HepG2 (cell line): ENCODE measurements around the gene MYADML2. TPM values are rescaled to one million over a fixed set of nuclear protein-coding genes. Genes with fewer than 3 reads are reported as not detected.
A peak's percentile ranks its signal among the peaks of the same experiment; 100 is the strongest.

Source experiments
- HINFP ChIP-seq: sonication (generic); formaldehyde crosslinking; IDR thresholded peaks from 2 replicates; pipeline ENCODE4 v1.4.0; 2020; ENCODE audit warnings: low read depth, mild to moderate bottlenecking, missing genetic modification reagents
- IRX3 ChIP-seq: sonication (generic); formaldehyde crosslinking; IDR thresholded peaks from 2 replicates; pipeline ENCODE4 v1.8.1; 2023; ENCODE audit warnings: mild to moderate bottlenecking, low read depth, missing genetic modification reagents, borderline replicate concordance
- MLLT10 ChIP-seq: sonication (generic); formaldehyde crosslinking; IDR thresholded peaks from 2 replicates; pipeline ENCODE4 v1.4.0; 2020; ENCODE audit warnings: missing genetic modification reagents
- PRMT3 ChIP-seq: sonication (generic); formaldehyde crosslinking; IDR thresholded peaks from 2 replicates; pipeline ENCODE4 v1.8.1; 2022; ENCODE audit warnings: low read depth, mild to moderate bottlenecking, moderate library complexity, missing genetic modification reagents, borderline replicate concordance
- REPIN1 ChIP-seq: sonication (generic); formaldehyde crosslinking; IDR thresholded peaks from 2 replicates; pipeline ENCODE4 v1.8.0; 2022; ENCODE audit warnings: missing genetic modification reagents, low read depth, mild to moderate bottlenecking, borderline replicate concordance
- RERE ChIP-seq: IDR thresholded peaks from 2 replicates; pipeline ENCODE4 v1.6.1; 2016; ENCODE audit warnings: low read depth, missing genetic modification reagents, missing compliant biosample characterization
- SETDB1 ChIP-seq: sonication (generic); formaldehyde crosslinking; IDR thresholded peaks from 2 replicates; pipeline ENCODE4 v1.5.1; 2020; ENCODE audit warnings: missing genetic modification reagents, mild to moderate bottlenecking, borderline replicate concordance
- TEAD3 ChIP-seq: optimal IDR thresholded peaks from 2 replicates; pipeline ENCODE3; 2016; ENCODE audit warnings: borderline replicate concordance
- ZNF512 ChIP-seq: sonication (generic); formaldehyde crosslinking; IDR thresholded peaks from 2 replicates; pipeline ENCODE4 v1.4.0; 2020; ENCODE audit warnings: mild to moderate bottlenecking, missing genetic modification reagents
- ZNF547 ChIP-seq: sonication (generic); formaldehyde crosslinking; IDR thresholded peaks from 2 replicates; pipeline ENCODE4 v1.5.1; 2020; ENCODE audit warnings: mild to moderate bottlenecking, missing genetic modification reagents
- ZNF598 ChIP-seq: sonication (generic); formaldehyde crosslinking; IDR thresholded peaks from 2 replicates; pipeline ENCODE4 v1.5.1; 2020; ENCODE audit warnings: mild to moderate bottlenecking, missing genetic modification reagents, borderline replicate concordance
- ZNF639 ChIP-seq: conservative IDR thresholded peaks from 2 replicates; pipeline ENCODE4 v1.6.1; 2018; ENCODE audit warnings: missing genetic modification reagents
- ZNF720 ChIP-seq: sonication (generic); formaldehyde crosslinking; IDR thresholded peaks from 2 replicates; pipeline ENCODE4 v1.4.0; 2020; ENCODE audit warnings: missing genetic modification reagents
- polyA plus RNA-seq, 8 experiments: library from polyadenylated mRNA; depleted of rRNA in 3 of 8; stranded (reverse) in 7 of 8; unstranded in 1 of 8; fragments of >200 nt; fragmentation: Illumina TruSeq in 4 of 8; extraction: Trizol in 4 of 8; gene quantifications; 2 replicates each; pipeline versions ENCODE4 v1.2.1 to v1.2.3, GENCODE V29; 2011 to 2016; ENCODE audit warnings: low read depth in 4 of 8, missing spikeins in 1 of 8, mixed read lengths in 1 of 8; ENCODE audit not compliant: insufficient read depth in 1 of 8
- total RNA-seq, 5 experiments: library from RNA; depleted of rRNA; stranded (reverse); fragments of >200 nt; fragmentation: Illumina TruSeq; extraction: Trizol; gene quantifications; 2 replicates each; pipeline ENCODE4 v1.2.3, GENCODE V29; 2016; ENCODE audit warnings: low read depth in 1 of 5

MYADML2 gene
- total and polyA plus RNA-seq, 2 of the 13 experiments (the other 11 are each of a cell fraction or from before 2014, with no cell fraction given) = not detected

- TF ChIP-seq ZNF720 (CRISPR knock-in tag) (no peak), SETDB1 (CRISPR knock-in tag) (no peak), PRMT3 (CRISPR knock-in tag) (no peak), RERE (CRISPR knock-in tag) (0 out of 2 replicates have a peak, but pooled peaks have one; percentile 37), ZNF547 (CRISPR knock-in tag) (no peak; the same call in 1 of the 2 replicates), MLLT10 (CRISPR knock-in tag) (no peak; the same call in 1 of the 2 replicates), IRX3 (peak; percentile 62; the same call in 1 of the 2 replicates), ZNF639 (peak; percentile 83; the same call in 1 of the 2 replicates), ZNF598 (no peak; the same call in 1 of the 2 replicates), ZNF512 (CRISPR knock-in tag) (no peak), HINFP (CRISPR knock-in tag) (peak; percentile 77; the same call in 1 of the 2 replicates), TEAD3 (peak; percentile 97), REPIN1 (CRISPR knock-in tag) (peak; percentile 96)
Measured at GRCh38 chr17:81909966-81910839, 36.8 kb downstream of the MYADML2 start (continued).
